GM23248 (cell line): ENCODE measurements around the gene KDM2B. TPM values are rescaled to one million over a fixed set of nuclear protein-coding genes. Genes with fewer than 3 reads are reported as not detected.

ENCODE experiments used
- DNase-seq: peaks from one replicate; pipeline ENCODE4 v3.0.0-alpha.2; 2015
- H2AFZ ChIP-seq: fragments of 200-600 bp; sonication (generic); 2 replicates; pipeline ENCODE4 v1.6.1; 2016; ENCODE audit warnings: antibody characterized with exemption
- H3F3A ChIP-seq: fragments of 200-600 bp; sonication (generic); 2 replicates; pipeline ENCODE4 v1.6.1; 2016; ENCODE audit warnings: mild to moderate bottlenecking, antibody characterized with exemption, mixed run types; ENCODE audit not compliant: insufficient read depth
- H3K27ac ChIP-seq: fragments of 200-600 bp; sonication (generic); 2 replicates; pipeline ENCODE4 v1.5.1; 2016; ENCODE audit warnings: mild to moderate bottlenecking
- H3K27me3 ChIP-seq: fragments of 200-600 bp; sonication (generic); replicated peaks from 2 replicates; pipeline ENCODE4 v1.6.1; 2016; ENCODE audit warnings: mild to moderate bottlenecking; ENCODE audit not compliant: insufficient read depth
- H3K36me3 ChIP-seq: fragments of 200-600 bp; sonication (generic); 2 replicates; pipeline ENCODE4 v1.6.1; 2016; ENCODE audit warnings: low read depth, mild to moderate bottlenecking
- H3K4me1 ChIP-seq: fragments of 200-600 bp; sonication (generic); 2 replicates; pipeline ENCODE4 v1.6.1; 2016; ENCODE audit warnings: mild to moderate bottlenecking; ENCODE audit not compliant: insufficient read depth
- H3K4me2 ChIP-seq: fragments of 200-600 bp; sonication (generic); one replicate; pipeline ENCODE4 v1.6.1; 2016; ENCODE audit warnings: mild to moderate bottlenecking; ENCODE audit not compliant: unreplicated experiment
- H3K4me3 ChIP-seq: fragments of 200-600 bp; sonication (generic); 2 replicates; pipeline ENCODE4 v1.5.1; 2016; ENCODE audit warnings: mild to moderate bottlenecking
- H3K79me2 ChIP-seq: fragments of 200-600 bp; sonication (generic); 2 replicates; pipeline ENCODE4 v1.6.1; 2016; ENCODE audit warnings: mild to moderate bottlenecking; ENCODE audit not compliant: insufficient read depth
- H3K9ac ChIP-seq: fragments of 200-600 bp; sonication (generic); 2 replicates; pipeline ENCODE4 v1.6.1; 2016; ENCODE audit warnings: mild to moderate bottlenecking
- H3K9me2 ChIP-seq: fragments of 200-600 bp; sonication (generic); 2 replicates; pipeline ENCODE4 v1.6.1; 2016; ENCODE audit warnings: mixed run types, mild to moderate bottlenecking, moderate library complexity; ENCODE audit not compliant: insufficient read depth
- H3K9me3 ChIP-seq: fragments of 200-600 bp; sonication (generic); one replicate; pipeline ENCODE4 v1.6.1; 2017; ENCODE audit warnings: low read depth
- H4K20me1 ChIP-seq: fragments of 200-600 bp; sonication (generic); 2 replicates; pipeline ENCODE4 v1.6.0; 2016; ENCODE audit not compliant: insufficient read depth
- EZH2 ChIP-seq: fragments of 200-600 bp; sonication (generic); IDR thresholded peaks from 2 replicates; pipeline ENCODE4 v1.6.1; 2018; ENCODE audit warnings: antibody characterized with exemption, mild to moderate bottlenecking; ENCODE audit not compliant: insufficient read depth, poor library complexity, severe bottlenecking
- EZH2phosphoT487 ChIP-seq: fragments of 200-600 bp; sonication (generic); IDR thresholded peaks from 2 replicates; pipeline ENCODE4 v1.6.1; 2018; ENCODE audit warnings: antibody characterized with exemption, moderate library complexity, mild to moderate bottlenecking, low read depth; ENCODE audit not compliant: insufficient read depth
- WGBS, 2 experiments: methylation state at CpG; one replicate each; pipeline ENCODE4 v1.1.6; 2015 to 2017; ENCODE audit warnings: low lambda C conversion rate in 2 of 2, low coverage in 1 of 2; ENCODE audit errors: missing lambda C conversion rate in 2 of 2; 5-methylcytosine and 5-hydroxymethylcytosine counted together
- in situ Hi-C: fragments of 300-500 bp; cut with MboI; formaldehyde crosslinking; loops from 2 replicates; pipeline ENCODE4 v1.15.0; 2020
- polyA plus RNA-seq: library from polyadenylated mRNA; unstranded; fragments of >200 nt; fragmentation: Nextera tagmentation; extraction: Ambion mirVana; gene quantifications from 2 replicates; pipeline ENCODE4 v1.2.1, GENCODE V29; 2016
- total RNA-seq: library from RNA; depleted of rRNA; stranded (reverse); fragments of >200 nt; shearing (Covaris generic); gene quantifications from 2 replicates; pipeline ENCODE4 v1.2.3, GENCODE V29; 2014

KDM2B gene
- total and polyA plus RNA-seq, 2 experiments from 2014 or later, result 8.2 to 20.1 TPM

DNA sequence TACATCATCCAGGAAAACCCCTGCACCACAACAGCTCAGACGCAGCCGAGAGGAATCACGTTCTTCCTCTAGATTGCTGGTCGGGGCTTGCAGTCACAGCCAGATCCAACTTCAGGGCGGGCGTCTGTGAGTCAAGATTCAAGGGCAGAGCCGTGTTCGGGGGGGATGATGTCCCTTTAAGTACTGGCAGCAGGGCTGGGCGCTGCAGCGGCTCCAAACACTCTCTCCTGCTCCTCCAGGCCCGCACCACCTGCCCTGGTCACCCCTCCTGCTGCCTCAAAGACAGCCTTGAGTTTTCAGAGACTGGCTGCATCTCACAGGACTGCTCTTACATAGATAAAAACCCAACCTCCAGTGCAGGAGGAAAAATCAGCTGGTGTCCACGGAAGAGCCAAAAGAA lies 68.3 kb downstream of the KDM2B start:
- Histone ChIP-seq H3K9ac (no peak overlapping the region), H3K4me2 (no peak overlapping the region), H3K36me3 (no peaks in the 10 kb centered on the region), H3K9me3 (no peaks in the 10 kb centered on the region), H3K4me3 (no peak overlapping the region), H3K9me2 (no peaks in the 10 kb centered on the region), H2AFZ (no peak overlapping the region), H3F3A (no peaks in the 10 kb centered on the region), H3K27me3 (no peaks in the 10 kb centered on the region), H3K4me1 (no peaks in the 10 kb centered on the region), H3K27ac (no peak overlapping the region), H4K20me1 (no peaks in the 10 kb centered on the region), H3K79me2 (no peaks in the 10 kb centered on the region)
- DNase-seq, result no peak
- in situ Hi-C loops, result no loop called here
- 83 to 91% methylated on average over 12 of the region's 12 CpGs for WGBS, 2 experiments
- TF ChIP-seq EZH2 (no peak), EZH2phosphoT487 (no peak)

- DNase-seq, result no peak
- no peaks in the 10 kb centered on the region for H3F3A ChIP-seq
- TF ChIP-seq EZH2 (no peak), EZH2phosphoT487 (no peak)
- no peaks in the 10 kb centered on the region for H3K9me3 ChIP-seq
- no peaks in the 10 kb centered on the region for H3K27me3 ChIP-seq
- WGBS, 2 experiments, result 94 to 97% methylated on average over 12 of the region's 12 CpGs
- no peaks in the 10 kb centered on the region for H3K9me2 ChIP-seq
- no peaks in the 10 kb centered on the region for H3K36me3 ChIP-seq
- in situ Hi-C loops, result no loop called here
- no peaks in the 10 kb centered on the region for H3K4me1 ChIP-seq
- H4K20me1 ChIP-seq, result no peaks in the 10 kb centered on the region
- no peak overlapping the region for H3K4me2 ChIP-seq
- H3K4me3 ChIP-seq, result no peak overlapping the region
- no peak overlapping the region for H3K9ac ChIP-seq
- no peak overlapping the region for H2AFZ ChIP-seq
- H3K79me2 ChIP-seq, result no peaks in the 10 kb centered on the region
- no peak overlapping the region for H3K27ac ChIP-seq
Observed at GRCh38 chr12:121511916-121512315, 68.9 kb downstream of the KDM2B start.

GRCh38 chr12:121509339-121509738 lies 71.5 kb downstream of the KDM2B start:
- H3K36me3 ChIP-seq, result no peaks in the 10 kb centered on the region
- H3K4me1 ChIP-seq, result no peaks in the 10 kb centered on the region
- no peaks in the 10 kb centered on the region for H4K20me1 ChIP-seq
- in situ Hi-C loops, result no loop called here
- H3K9ac ChIP-seq, result no peak overlapping the region
- WGBS, 2 experiments, result 94 to 97% methylated on average over 16 of the region's 16 CpGs
- H3K9me3 ChIP-seq, result no peaks in the 10 kb centered on the region
- H3K79me2 ChIP-seq, result no peaks in the 10 kb centered on the region
- no peaks in the 10 kb centered on the region for H3F3A ChIP-seq
- DNase-seq, result no peak
- H3K4me2 ChIP-seq, result no peak overlapping the region
- H3K27me3 ChIP-seq, result no peaks in the 10 kb centered on the region
- no peak overlapping the region for H2AFZ ChIP-seq
- TF ChIP-seq EZH2 (no peak), EZH2phosphoT487 (no peak)
- H3K4me3 ChIP-seq, result no peak overlapping the region
- H3K9me2 ChIP-seq, result no peaks in the 10 kb centered on the region
- no peak overlapping the region for H3K27ac ChIP-seq

GRCh38 chr12:121508533-121508932 lies 72.3 kb downstream of the KDM2B start:
- Histone ChIP-seq H3K27ac (no peak overlapping the region), H3F3A (no peaks in the 10 kb centered on the region), H3K9me2 (no peaks in the 10 kb centered on the region), H3K4me2 (no peak overlapping the region), H3K79me2 (no peaks in the 10 kb centered on the region), H3K27me3 (no peaks in the 10 kb centered on the region), H4K20me1 (no peaks in the 10 kb centered on the region), H3K4me1 (no peaks in the 10 kb centered on the region), H3K36me3 (no peaks in the 10 kb centered on the region), H3K4me3 (no peak overlapping the region), H3K9me3 (no peaks in the 10 kb centered on the region), H2AFZ (no peak overlapping the region), H3K9ac (no peak overlapping the region)
- WGBS, 2 experiments, result 89 to 93% methylated on average over 11 of the region's 11 CpGs
- in situ Hi-C loops, result no loop called here
- TF ChIP-seq EZH2phosphoT487 (no peak), EZH2 (no peak)
- no peak for DNase-seq

GRCh38 chr12:121507984-121508383 lies 72.8 kb downstream of the KDM2B start:
- Histone ChIP-seq H3K4me2 (no peak overlapping the region), H3K4me1 (no peaks in the 10 kb centered on the region), H3K27me3 (no peaks in the 10 kb centered on the region), H3K9me3 (no peaks in the 10 kb centered on the region), H3K79me2 (no peaks in the 10 kb centered on the region), H3K36me3 (no peaks in the 10 kb centered on the region), H3K9me2 (no peaks in the 10 kb centered on the region), H3F3A (no peaks in the 10 kb centered on the region), H3K9ac (no peak overlapping the region), H2AFZ (no peak overlapping the region), H4K20me1 (no peaks in the 10 kb centered on the region), H3K4me3 (no peak overlapping the region), H3K27ac (no peak overlapping the region)
- DNase-seq, result no peak
- 86 to 90% methylated on average over 3 of the region's 3 CpGs for WGBS, 2 experiments
- TF ChIP-seq EZH2 (no peak), EZH2phosphoT487 (no peak)
- in situ Hi-C loops, result no loop called here
